WI38 (cell line): ENCODE measurements around the gene ERICH3.

Source experiments
- H3K4me3 ChIP-seq: 2 replicates; pipeline ENCODE4 v1.5.1; 2011; ENCODE audit warnings: low read depth, mild to moderate bottlenecking, control low read depth, low read length
- TF ChIP-seq, protein P1 (sequence below): IDR thresholded peaks from 2 replicates; pipeline ENCODE4 v1.5.1; 2012; ENCODE audit warnings: low read depth, mild to moderate bottlenecking, control low read depth, low read length

The ERICH3 gene

DNA sequence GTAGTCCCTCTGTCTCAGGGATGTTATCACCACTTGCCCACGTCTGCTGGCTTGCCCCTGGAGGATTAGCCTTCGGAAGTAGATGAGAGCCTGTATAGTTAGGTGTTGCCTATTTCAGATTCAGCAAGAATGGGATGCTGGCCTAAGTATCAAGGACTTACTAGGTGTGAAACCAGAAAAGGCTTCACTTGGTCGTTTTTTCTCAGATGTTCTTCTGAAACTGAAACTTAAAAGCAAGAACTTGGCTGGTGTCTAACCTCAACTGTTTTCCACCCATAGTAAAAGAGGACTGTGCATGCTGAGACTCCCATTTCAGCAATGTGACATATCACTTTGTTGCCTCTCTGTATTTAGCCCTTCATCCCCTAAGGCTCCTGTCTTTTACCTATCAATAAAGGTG is 94.2 kb downstream of the ERICH3 start:
- TF ChIP-seq, protein P1, sequence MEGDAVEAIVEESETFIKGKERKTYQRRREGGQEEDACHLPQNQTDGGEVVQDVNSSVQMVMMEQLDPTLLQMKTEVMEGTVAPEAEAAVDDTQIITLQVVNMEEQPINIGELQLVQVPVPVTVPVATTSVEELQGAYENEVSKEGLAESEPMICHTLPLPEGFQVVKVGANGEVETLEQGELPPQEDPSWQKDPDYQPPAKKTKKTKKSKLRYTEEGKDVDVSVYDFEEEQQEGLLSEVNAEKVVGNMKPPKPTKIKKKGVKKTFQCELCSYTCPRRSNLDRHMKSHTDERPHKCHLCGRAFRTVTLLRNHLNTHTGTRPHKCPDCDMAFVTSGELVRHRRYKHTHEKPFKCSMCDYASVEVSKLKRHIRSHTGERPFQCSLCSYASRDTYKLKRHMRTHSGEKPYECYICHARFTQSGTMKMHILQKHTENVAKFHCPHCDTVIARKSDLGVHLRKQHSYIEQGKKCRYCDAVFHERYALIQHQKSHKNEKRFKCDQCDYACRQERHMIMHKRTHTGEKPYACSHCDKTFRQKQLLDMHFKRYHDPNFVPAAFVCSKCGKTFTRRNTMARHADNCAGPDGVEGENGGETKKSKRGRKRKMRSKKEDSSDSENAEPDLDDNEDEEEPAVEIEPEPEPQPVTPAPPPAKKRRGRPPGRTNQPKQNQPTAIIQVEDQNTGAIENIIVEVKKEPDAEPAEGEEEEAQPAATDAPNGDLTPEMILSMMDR, result no peak
- H3K4me3 ChIP-seq, result no peak overlapping the region

DNA sequence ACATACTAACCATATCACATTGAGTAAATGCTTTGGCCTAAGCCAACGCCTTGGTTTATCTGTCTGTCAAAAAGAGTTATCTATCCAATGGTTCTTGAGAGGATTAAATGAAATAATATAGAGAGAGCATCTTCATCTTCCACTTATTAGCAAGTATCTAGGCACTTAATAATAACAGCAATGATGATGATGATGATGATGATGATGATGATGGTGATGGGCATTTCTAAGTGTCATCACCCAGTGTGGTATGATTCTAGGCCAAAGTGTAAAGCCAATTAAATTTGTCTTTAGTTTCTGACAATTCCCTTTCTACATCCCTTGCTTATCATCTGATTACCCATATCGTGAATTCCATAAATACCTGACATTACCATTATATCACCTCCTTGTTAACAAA is 95.5 kb downstream of the ERICH3 start:
- H3K4me3 ChIP-seq, result no peak overlapping the region
- TF ChIP-seq, protein P1, result no peak

DNA sequence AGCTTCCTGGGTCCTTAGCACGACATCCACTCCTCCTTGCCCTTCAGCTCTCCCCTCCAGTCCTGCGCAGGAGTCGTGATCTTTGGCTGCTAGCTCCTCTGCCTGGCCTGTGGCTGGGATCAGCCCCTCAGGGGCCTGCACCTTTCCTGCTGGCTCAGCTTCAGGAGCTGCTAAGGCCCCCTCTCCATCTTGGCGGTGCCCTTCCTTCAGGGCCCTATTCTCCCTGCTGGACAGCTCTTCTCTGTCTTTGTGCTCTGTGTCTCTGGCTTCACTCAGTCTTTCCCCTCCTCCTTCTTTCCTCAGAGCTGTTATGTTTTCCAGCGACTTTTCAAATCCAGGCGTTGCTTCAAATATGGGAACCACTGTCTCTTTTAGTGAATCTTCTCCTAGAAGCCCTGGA is 101.7 kb downstream of the ERICH3 start:
- H3K4me3 ChIP-seq, result no peak overlapping the region
- TF ChIP-seq, protein P1, result no peak

DNA sequence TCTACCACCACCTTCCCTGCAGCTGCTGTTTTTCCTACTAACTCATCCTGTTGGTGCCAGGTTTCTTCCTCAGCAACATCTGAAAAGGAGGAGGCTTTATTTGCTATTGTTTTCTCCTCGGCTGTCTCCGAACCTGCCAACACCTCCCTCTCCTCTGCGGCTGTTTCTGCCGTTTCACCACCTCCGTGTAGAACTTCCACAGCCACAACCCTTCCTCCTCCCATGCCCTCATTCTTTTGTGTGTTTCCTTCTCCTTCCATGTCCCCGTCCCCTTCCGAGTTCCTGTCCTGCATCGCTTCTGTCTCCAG is 102.1 kb downstream of the ERICH3 start:
- TF ChIP-seq, protein P1, result no peak

DNA sequence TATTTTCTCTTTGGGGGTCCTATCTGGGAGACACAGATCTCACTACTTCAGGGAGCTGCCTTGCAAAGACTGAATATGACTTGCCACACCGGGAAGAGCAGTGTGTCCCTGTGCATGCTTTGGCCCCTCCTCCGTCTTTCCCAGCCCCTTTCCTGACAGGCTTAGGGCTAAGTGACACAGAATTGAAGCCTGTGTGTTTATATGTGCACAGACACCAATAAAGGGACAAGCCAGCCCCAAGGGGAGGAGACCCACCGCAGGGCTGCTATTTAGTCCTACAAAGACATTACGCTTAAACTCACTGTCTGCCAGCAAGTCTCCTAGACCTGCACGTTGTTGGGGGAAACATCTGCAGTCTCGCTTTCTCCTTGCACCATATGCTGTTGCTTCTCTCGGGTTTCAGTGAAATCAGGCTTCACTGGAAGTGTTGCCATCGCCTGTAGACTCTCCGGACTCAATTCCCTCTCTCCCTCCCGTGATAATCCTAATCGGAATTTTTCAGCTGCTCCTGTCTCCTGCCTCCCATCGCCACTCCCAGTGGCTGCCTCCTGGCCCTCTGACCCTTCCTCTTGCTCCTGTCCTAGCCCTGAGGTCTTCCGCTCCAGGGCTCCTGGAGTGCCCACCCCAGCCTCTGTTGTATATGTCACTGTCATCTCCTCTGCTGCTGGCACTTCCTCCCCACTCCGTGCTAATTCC is 102.6 kb downstream of the ERICH3 start:
- TF ChIP-seq, protein P1, result no peak
- H3K4me3 ChIP-seq, result no peak overlapping the region

More for the DNA sequence above, 102.1 kb downstream of the ERICH3 start:
- no peak overlapping the region for H3K4me3 ChIP-seq

DNA sequence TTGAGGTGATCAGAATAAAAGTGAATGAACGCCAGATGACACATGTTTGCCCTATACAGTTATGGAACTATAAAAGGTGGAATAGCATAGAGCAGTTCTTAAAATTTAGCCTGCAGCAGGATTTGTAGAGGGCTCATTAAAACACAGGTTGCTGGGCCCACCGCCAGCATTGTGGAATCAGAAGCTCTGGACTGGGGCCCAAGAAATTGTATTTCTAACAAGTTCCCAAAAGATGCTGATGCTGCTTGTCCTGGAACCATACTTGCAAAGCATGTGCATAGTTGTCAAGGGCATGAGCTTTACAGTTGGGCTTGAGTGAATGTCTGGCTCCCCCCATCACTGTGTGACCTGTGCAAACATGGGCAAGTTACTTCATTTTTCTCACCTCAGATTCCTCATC is 123.7 kb downstream of the ERICH3 start:
- H3K4me3 ChIP-seq, result no peak overlapping the region
- TF ChIP-seq, protein P1, result no peak

DNA sequence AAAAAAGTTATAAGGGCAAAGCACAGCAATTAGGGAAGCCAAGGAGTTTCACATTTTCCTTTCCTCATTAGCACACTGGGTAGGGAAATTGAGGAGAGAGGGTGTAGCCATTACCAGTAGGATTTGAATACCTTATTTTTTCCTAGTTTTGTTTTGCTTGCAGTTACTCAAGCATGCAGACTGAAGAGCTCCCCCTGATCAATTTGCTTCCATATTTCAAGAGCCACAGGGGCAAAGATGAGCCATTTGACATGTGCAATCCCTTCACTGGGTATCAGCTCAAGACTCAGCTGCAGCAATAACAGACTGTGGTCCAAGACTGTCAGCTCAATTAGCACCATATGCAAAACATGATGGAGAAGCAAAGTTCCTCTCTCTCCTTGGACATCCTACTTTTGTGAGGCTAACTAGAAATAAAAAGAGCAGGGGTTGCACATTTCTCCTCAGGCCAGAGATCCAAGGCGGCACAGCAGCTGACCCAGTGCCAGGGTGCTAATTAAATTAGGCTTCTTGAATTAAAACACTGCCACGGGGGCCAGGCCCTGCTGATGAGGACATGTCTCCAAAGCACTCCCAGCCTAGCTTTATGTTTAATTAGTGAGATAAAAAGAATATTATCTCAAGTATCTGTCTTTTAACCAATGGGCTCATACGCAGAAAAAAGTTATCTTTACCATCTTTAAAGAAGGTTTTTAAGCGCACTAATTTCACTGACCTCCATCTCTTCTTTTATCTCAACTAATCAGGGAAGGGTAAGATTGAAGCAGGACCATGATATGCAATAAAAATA is 124.4 kb downstream of the ERICH3 start:
- TF ChIP-seq, protein P1, result no peak

More for the DNA sequence above, 124.4 kb downstream of the ERICH3 start:
- H3K4me3 ChIP-seq, result no peak overlapping the region
